ENCODE measurements around the gene NUAK1. TPM values are rescaled to one million over a fixed set of nuclear protein-coding genes. Genes with fewer than 3 reads are reported as not detected.

The NUAK1 gene
- total RNA-seq: 32.6 and 68.6 TPM in 2 replicates

DNA sequence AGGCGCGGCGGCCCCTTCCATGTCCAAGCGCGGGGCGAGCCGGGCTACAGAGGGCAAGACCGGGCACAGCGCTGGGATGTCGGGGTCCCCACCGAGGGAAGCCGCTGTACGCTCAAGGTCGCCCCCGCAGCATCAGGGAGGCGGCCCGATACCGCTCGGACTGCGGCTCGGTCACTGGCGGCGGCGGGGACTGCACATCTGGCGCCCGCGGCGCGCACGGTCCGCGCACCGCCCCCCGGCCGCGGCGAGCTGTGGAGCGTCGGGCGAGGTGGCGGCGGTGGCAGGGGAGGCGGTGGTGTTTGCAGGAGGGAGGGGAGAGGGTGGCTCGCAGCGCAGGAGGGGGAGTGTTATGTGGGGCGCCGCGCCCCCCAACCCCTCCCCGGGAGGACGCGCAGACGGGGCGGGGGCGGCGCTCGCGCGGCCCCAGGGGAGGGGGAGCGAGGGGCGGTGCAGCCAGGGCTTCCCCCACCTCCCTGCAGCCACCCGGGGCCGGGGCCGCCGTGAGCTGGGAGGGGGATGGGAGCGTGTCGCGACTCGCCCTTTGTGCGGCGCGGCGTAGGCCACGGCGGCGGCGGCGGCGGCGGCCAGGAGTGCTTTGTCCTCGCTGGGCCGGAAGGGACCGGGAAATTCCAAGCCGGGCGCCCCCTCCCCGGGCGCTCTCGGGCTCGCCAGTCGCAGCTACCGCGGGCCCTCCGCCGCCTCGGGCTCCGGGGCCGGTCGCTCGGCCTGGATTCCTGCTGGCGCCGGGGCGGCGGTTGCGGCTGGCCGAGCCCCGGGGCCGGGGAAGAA, at the start of gene NUAK1:
Gene NUAK1, minus strand, starts transcription at position 322 of the 789 bp plus-strand sequence. Its CDS starts 301 bp downstream, at position 21.
- DNase-seq (ENCODE audit: low read depth, low spot score): peak; percentile 41

DNA sequence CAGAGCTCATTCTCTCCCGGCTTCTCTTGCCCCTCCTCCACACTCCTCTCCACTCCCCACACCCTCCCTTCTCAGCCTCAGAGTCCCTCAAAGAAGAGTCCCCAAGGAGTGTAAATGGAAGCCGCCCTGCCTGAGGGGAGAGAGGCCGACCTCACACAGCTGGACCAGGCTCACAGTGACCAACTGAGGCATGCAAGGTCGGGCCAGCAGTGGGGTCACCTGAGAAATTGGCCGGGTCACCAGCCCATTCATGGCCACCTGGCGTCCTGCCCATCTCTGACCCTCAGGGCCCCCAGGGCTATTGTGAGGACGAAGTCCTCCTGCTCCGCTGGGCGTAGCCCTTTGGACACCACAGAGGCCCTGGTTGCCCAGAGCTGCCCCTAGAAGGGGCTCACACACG, 49.5 kb upstream of the NUAK1 start:
- DNase-seq (ENCODE audit: low read depth, low spot score): no peak

DNA sequence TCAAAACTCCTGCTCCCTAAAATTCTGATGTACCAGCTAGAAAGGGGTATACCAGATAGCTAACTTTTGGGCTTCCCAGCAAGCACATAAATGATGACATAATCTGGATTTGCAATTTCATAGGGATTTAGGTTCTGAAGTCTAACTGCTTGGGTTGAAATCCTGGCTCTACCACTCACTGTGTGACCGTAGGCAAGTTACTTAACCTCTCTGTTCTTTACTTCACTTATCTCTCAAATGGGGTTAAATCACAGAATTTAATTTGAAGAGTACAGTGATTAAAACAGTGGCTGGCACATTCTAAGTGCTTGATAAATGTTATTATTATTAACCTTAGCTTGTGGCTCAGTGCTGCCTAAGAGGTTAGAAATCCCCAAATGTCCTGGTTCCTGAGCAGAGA, 49.1 kb upstream of the NUAK1 start:
- no peak for DNase-seq (ENCODE audit: low read depth, low spot score)

DNA sequence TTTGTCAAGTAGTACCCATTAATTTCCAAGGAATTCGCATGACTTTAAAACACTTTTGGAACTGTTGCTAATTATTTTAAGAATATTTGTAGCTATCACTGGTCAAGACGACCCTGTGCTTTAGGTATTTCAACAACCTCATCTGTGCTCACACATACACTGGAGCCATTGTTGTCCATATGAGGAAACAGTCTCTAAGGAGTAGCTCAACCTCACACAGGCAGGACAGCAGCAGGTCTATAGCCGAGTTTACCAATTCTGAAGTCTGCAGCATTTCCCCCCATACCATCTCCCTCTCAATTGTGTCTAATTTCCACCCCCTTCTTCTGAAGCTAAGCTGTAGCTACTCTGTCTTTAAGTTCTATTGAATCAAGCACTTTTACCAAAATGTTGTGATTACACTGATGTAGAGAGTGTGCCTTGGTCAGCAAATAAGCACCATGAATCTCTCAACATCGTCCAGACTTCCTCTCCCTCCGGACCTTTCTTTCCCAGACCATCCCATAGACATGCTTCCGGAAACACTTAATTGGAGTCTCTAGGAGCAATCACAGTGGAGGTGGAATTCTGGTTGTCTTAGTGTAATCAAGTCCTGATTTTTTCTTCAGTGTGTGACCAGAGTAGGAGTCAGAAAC, 48.5 kb upstream of the NUAK1 start:
- no peak for DNase-seq (ENCODE audit: low read depth, low spot score)

DNA sequence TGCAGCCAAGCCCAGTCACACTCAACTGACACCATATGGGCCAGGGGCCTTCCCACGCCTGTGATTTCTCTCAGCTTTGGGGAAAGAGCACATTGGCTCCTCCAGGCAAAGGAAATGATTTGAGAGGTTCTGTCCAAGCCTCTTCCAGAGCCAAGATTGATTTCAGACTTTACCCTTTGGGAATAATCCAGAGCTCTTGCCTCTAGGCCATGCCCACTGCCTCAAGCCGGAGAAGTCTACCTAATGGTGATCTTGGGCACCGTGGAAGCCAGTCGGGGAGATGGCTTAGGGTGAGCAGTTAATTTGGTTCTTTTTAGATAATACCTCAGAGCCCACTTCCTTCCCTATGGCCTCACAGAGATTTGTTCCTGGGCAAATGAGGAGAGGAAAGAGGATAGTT, 45.0 kb upstream of the NUAK1 start:
- DNase-seq (ENCODE audit: low read depth, low spot score): no peak

- DNase-seq (ENCODE audit: low read depth, low spot score): no peak
Measured at GRCh38 chr12:106181401-106182114, 42.8 kb upstream of the NUAK1 start.

- DNase-seq (ENCODE audit: low read depth, low spot score): no peak
Measured at GRCh38 chr12:106179086-106179485, 40.3 kb upstream of the NUAK1 start.

DNA sequence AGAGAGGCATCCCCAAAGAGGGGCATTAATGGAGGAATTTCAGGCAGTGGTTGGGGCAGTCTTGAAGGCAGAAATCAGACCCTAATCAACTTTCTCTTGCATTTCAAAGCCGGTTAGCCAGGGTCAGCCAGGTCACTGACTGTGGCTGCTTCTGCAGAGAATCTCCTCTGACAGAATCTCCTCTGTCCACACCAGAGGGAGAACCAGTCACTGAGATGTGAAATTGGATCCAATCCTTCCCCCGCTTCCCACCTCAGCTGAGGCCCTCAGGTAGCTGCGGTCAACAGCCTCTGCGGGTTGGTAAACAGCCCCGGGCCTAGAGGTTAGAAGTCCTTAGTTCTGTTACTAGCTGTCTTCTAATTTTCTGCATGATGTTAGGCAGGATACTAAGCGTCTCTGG, 39.8 kb upstream of the NUAK1 start:
- no peak for DNase-seq (ENCODE audit: low read depth, low spot score)

- DNase-seq (ENCODE audit: low read depth, low spot score): no peak
Measured at GRCh38 chr12:106176560-106176959, 37.8 kb upstream of the NUAK1 start.

GRCh38 chr12:106174876-106175275, 36.1 kb upstream of the NUAK1 start:
- DNase-seq (ENCODE audit: low read depth, low spot score): no peak

DNA sequence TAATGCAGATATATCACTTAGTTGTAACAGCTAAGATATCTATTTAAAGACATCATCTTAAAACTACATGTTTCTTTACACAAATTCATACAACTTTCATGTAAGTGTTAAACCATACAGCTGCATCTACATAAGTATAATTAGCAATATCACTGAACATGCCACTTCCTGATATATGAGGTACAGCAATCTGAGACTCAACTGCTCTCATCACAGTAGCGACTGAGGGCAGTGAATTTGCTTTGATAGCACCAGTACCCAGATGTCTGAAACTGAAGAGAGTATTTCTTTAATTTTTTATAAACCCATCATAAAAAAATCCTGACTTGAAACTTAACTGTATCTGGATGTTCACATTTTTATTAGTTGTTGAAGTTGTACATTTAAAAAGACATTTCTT, 34.7 kb upstream of the NUAK1 start:
- no peak for DNase-seq (ENCODE audit: low read depth, low spot score)

GRCh38 chr12:106171117-106171750, 32.5 kb upstream of the NUAK1 start:
- no peak for DNase-seq (ENCODE audit: low read depth, low spot score)

GRCh38 chr12:106170285-106170684, 31.5 kb upstream of the NUAK1 start:
- no peak for DNase-seq (ENCODE audit: low read depth, low spot score)

DNA sequence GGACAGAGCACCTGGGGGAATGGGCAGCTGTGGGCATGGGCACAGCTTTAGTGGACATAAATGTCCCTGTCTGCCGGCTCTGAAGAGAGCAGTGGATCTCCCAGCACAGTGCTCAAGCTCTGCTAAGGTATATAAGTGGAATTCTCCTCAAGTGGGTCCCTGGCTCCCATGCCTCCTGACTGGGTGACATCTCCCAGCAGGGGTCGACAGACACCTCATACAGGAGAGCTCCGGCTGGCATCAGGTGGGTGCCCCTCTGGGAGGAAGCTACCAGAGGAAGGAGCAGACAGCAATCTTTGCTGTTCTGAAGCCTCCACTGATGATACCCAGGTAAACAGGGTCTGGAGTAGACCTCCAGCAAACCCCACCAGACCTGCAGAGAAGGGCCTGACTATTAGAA, 25.0 kb upstream of the NUAK1 start:
- no peak for DNase-seq (ENCODE audit: low read depth, low spot score)

DNA sequence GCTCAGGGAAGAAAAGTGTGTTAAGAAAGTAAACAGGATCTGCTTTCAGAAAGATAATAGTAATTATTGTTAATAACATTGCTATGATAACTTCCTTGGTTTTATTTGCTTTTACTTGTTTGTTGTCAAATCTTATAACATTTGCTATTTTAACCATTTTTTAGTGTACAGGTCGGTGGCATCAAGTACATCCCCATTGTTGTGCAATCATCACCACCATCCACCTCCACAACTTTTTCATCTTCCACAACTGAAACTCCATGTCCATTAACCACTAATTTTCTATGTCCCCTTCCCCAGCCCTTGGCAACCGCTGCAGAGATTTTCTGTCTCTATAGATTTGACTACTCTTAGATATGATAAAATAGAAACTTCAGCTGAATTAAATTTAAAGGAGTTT, 22.7 kb upstream of the NUAK1 start:
- no peak for DNase-seq (ENCODE audit: low read depth, low spot score)

DNA sequence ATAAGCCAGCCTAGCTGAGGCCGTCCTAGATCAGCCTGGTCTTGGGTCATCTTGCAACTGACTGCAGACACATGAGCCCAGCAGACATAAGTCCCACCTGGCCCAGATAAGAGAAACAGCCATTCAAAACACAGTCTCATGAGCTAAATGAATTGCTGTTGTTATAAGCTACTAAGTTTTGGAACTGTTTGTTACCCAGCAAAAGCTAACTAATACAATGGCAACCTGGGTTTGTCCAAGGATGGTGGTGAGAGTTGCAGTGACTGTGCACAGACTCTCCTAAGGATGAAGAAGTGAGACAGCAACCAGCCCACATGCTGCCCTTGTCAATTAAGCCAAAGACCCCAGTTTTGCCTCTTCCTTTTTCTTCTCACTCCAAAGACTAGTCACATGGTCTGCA, 22.2 kb upstream of the NUAK1 start:
- DNase-seq (ENCODE audit: low read depth, low spot score): no peak

GRCh38 chr12:106157802-106158201, 19.0 kb upstream of the NUAK1 start:
- no peak for DNase-seq (ENCODE audit: low read depth, low spot score)

- DNase-seq (ENCODE audit: low read depth, low spot score): no peak
Measured at GRCh38 chr12:106154751-106155273, 16.1 kb upstream of the NUAK1 start.

DNA sequence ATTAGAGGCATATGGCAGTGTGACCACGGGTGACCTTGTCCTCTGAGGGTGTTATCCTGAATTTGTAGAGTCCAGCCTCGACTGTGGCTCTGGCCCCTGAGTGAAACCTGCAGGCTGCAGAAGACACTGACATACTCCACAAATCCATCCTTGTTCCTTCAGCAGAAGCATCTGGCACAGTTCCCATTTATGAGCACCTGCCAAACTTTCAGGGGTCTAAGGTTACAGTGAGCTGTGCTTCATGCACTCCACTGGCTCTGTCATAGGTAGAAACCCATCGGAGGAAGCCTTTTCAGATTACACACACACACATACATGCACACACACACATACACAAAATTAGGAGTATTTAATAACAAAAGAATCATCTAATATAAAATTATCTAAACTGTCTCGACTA, 13.6 kb upstream of the NUAK1 start:
- no peak for DNase-seq (ENCODE audit: low read depth, low spot score)

DNA sequence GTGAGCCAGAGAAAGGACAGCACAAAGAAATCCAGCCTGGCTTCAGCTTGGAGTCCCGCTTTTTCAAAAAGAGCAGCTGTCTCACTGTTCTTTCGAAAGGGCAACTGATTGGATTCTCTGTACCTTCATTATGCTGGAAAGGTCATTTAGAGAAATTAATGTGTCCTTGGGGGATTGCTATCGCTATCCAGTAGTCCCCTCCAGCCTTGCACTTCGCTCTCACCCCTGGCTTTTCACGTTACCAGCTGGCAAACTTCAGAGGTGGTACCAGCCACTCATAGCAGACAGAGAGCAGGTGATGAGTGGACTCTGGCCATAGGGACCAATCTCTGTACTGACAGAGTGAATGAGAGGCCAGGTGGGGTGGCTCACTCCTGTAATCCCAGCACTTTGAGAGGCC, 11.8 kb upstream of the NUAK1 start:
- no peak for DNase-seq (ENCODE audit: low read depth, low spot score)

DNA sequence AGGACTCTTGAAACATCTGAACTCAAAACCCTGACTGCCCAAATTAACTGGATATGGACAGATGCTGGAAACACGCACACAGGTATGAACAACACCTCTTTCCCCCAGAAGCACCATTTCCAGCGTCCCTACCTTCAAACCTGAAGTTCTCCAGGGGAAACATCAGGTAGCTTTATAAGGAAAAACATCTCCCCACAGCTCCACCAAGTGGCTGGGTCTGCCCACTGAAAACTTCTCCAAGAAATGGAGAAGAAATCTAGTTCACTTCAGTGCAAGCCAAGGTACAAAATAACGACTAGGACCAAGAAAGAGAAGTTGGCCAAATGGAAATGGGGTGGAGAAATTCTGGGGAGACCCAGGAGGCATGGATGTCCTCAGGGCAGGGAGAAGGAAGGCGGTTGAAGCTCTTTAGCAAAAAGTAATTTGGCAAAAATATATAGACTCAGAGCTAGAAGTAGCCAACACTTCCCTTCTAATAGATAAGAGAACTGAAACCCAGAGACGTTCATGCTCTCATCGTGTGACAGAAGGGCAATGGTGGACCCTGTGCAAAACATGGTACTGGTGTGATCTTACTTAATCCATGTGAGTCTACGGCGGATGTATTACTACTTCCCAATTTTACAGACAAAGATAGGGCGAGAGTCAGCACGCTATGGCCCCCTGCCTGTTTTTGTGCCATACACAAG, 10.5 kb upstream of the NUAK1 start:
- no peak for DNase-seq (ENCODE audit: low read depth, low spot score)
